GM21381 (cell line): Measurements from ENCODE around the gene CGB3.

ENCODE experiments used
- ATAC-seq: cut with Tn5 transposase; IDR thresholded peaks from one replicate; pipeline ENCODE4 v1.9.1; 2021; ENCODE audit warnings: mild to moderate bottlenecking, moderate library complexity; ENCODE audit not compliant: unreplicated experiment

Gene CGB3

GRCh38 chr19:49016067-49016839 lies 7.9 kb downstream of the CGB3 start:
- no peak for ATAC-seq

- ATAC-seq, result no peak
Measured at GRCh38 chr19:49014870-49015255, 9.3 kb downstream of the CGB3 start.

GRCh38 chr19:49014123-49014869 lies 9.8 kb downstream of the CGB3 start:
- no peak for ATAC-seq

GRCh38 chr19:49011194-49011593 lies 12.9 kb downstream of the CGB3 start:
- no peak for ATAC-seq

GRCh38 chr19:49010453-49010852 lies 13.7 kb downstream of the CGB3 start:
- ATAC-seq, result no peak

- no peak for ATAC-seq
Measured at GRCh38 chr19:49009828-49010227, 14.3 kb downstream of the CGB3 start.

- no peak for ATAC-seq
Measured at GRCh38 chr19:49006905-49007304, 17.2 kb downstream of the CGB3 start.

- ATAC-seq, result no peak
Measured at GRCh38 chr19:49004964-49005614, 19.0 kb downstream of the CGB3 start.

GRCh38 chr19:49004133-49004532 lies 20.0 kb downstream of the CGB3 start:
- ATAC-seq, result no peak

GRCh38 chr19:48999481-49000325 lies 24.4 kb downstream of the CGB3 start:
- ATAC-seq, result no peak

- no peak for ATAC-seq
Measured at GRCh38 chr19:48997972-48998371, 26.2 kb downstream of the CGB3 start.

- no peak for ATAC-seq
Measured at GRCh38 chr19:48994035-48994386, 30.1 kb downstream of the CGB3 start.

- ATAC-seq, result peak; percentile 87
Measured at GRCh38 chr19:48993175-48994034, 30.7 kb downstream of the CGB3 start, which contains the start of the genes GYS1 and RUVBL2. TSS of gene GYS1 (minus strand) at chr19:48993309. CDS start at chr19:48993112, 197 bp downstream. TSS of gene RUVBL2 (plus strand) at chr19:48993887. CDS start at chr19:48993912, 25 bp downstream.

- ATAC-seq, result no peak
Measured at GRCh38 chr19:48992581-48993174, 31.5 kb downstream of the CGB3 start.

- no peak for ATAC-seq
Measured at GRCh38 chr19:48991873-48992580, 32.1 kb downstream of the CGB3 start.

- no peak for ATAC-seq
Measured at GRCh38 chr19:48991011-48991609, 33.0 kb downstream of the CGB3 start.

- no peak for ATAC-seq
Measured at GRCh38 chr19:48990400-48990799, 33.7 kb downstream of the CGB3 start.

- no peak for ATAC-seq
Measured at GRCh38 chr19:48989701-48990291, 34.3 kb downstream of the CGB3 start.
